ENCODE data around the gene ANP32E.

ANP32E gene

GRCh38 chr1:150235852-150236613 lies at the start of gene ANP32E:
ANP32E (minus strand) TSS chr1:150236112; CDS start chr1:150235786, 326 bp downstream.
- DNase-seq (ENCODE audit: low read depth): peak; percentile 98

GRCh38 chr1:150283260-150283659 lies 47.3 kb upstream of the ANP32E start:
- DNase-seq (ENCODE audit: low read depth): no peak

- DNase-seq (ENCODE audit: low read depth): no peak
Measured at GRCh38 chr1:150282558-150282958, 46.6 kb upstream of the ANP32E start.

GRCh38 chr1:150281758-150282557 lies 46.0 kb upstream of the ANP32E start, which contains the start of gene CIART:
CIART (plus strand) TSS chr1:150282554; CDS start chr1:150283268, 714 bp downstream.
- peak; percentile 99 for DNase-seq (ENCODE audit: low read depth)

GRCh38 chr1:150281221-150281757 lies 45.4 kb upstream of the ANP32E start:
- no peak for DNase-seq (ENCODE audit: low read depth)

GRCh38 chr1:150280138-150280707 lies 44.3 kb upstream of the ANP32E start:
- DNase-seq (ENCODE audit: low read depth): no peak

- no peak for DNase-seq (ENCODE audit: low read depth)
Measured at GRCh38 chr1:150273311-150273710, 37.4 kb upstream of the ANP32E start.

GRCh38 chr1:150271291-150271959 lies 35.5 kb upstream of the ANP32E start:
- DNase-seq (ENCODE audit: low read depth): no peak

GRCh38 chr1:150269451-150269850 lies 33.5 kb upstream of the ANP32E start:
- no peak for DNase-seq (ENCODE audit: low read depth)

- peak; percentile 91 for DNase-seq (ENCODE audit: low read depth)
Measured at GRCh38 chr1:150268705-150269403, 32.9 kb upstream of the ANP32E start, which contains the start of gene APH1A. APH1A (minus strand) TSS chr1:150269016; CDS start chr1:150268810, 206 bp downstream.

- no peak for DNase-seq (ENCODE audit: low read depth)
Measured at GRCh38 chr1:150268340-150268704, 32.4 kb upstream of the ANP32E start.

GRCh38 chr1:150267896-150268295 lies 32.0 kb upstream of the ANP32E start:
- no peak for DNase-seq (ENCODE audit: low read depth)

- DNase-seq (ENCODE audit: low read depth): no peak
Measured at GRCh38 chr1:150263549-150263948, 27.6 kb upstream of the ANP32E start.

GRCh38 chr1:150262388-150263320 lies 26.7 kb upstream of the ANP32E start:
- DNase-seq (ENCODE audit: low read depth): no peak

- no peak for DNase-seq (ENCODE audit: low read depth)
Measured at GRCh38 chr1:150261367-150261766, 25.5 kb upstream of the ANP32E start.

- DNase-seq (ENCODE audit: low read depth): no peak
Measured at GRCh38 chr1:150259758-150260669, 24.1 kb upstream of the ANP32E start.

- no peak for DNase-seq (ENCODE audit: low read depth)
Measured at GRCh38 chr1:150259217-150259616, 23.3 kb upstream of the ANP32E start.

GRCh38 chr1:150257624-150258585 lies 22.0 kb upstream of the ANP32E start, which contains the start of gene CA14:
CA14 (plus strand) TSS chr1:150257774; CDS start chr1:150258129, 355 bp downstream.
- no peak for DNase-seq (ENCODE audit: low read depth)
